NCI-H526 (cell line): Measurements from ENCODE around the gene PBX3.

Experiments used
- DNase-seq, 2 experiments: peaks; one replicate each; lab custom pipeline; 2025; lab: John Stamatoyannopoulos, UW

PBX3 gene

DNA sequence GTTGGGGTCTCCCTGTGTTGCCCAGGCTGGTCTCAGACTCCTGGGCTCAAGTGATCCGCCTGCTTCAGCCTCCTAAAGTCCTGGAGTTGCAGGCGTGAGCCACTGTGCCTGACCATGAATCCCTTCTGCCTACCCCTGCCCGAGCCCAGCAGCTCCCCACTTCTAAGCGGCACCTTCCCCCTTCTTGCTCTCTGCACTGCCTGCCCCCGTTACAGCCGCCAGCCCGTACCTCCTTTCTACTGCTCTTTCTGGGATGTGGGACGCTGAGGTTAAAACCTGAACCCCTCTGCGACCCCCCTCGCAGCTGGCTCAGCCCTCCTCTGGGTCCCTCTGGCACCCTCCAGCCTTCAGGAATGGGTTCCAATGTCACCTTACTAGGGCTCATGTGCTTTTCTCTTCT, 249.6 kb downstream of the PBX3 start:
- DNase-seq = no peak

DNA sequence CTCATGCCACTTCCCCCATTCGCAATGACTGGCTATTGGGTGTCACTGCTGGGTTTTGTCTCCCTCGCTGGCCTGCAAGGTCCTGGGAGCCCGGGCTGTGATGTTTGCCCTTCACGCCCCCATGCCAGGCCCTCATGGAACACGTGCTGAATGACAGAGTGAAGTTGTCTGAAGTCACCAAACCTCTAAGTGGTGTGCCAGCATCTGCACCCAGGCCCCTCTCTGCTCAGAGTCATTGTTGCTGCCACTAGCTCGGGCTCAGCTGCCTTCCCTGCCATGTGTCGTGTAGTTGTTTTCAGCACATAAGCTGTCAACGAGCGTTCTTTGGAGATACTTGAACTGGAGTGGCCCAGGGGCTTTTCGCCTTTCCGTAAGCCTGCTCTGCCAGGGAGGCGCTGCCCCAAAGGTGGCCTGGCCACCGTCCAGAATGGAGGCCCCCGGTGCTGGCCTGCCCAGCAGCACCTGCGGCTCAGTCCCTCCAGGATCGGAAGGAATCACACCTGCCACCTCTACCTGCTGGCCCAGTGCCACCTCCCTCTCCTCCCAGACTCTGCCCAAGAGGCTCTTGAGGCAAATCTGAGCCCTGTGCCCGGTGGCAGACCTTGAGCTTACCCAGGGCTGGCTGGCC, 250.1 kb downstream of the PBX3 start:
- DNase-seq = no peak

DNA sequence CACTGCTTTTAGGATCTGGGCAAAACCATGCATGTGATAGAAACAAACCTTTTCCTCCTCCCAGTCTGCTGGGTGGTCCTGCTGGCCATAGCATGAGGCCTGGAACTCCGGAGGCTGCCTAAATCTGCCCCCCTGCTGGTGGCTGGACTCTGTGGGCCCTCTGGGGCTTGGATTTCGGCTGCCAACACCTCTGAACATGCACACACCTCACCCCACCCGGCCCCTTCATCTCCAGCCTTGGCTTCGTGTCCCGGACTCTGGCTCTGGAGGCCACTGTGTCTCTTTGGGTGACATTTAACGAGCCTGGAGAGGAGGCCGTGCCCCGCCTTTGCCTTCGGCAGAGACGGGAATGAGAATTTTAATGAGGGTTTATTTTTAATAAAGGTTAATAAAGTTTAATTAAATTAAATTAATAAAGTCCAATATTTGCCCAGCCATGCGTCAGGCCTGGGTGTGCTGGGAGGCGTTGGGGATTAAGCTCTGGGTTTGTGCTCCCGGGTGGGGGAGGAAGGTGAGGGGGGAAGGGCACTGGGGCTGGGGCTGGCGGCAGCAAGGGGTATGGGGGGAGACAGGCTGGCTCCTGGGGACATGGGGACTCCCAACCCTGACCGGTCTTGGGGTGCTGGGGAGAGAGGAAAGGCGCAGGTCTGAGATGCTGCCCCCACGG, 251.8 kb downstream of the PBX3 start:
- DNase-seq = no peak

DNA sequence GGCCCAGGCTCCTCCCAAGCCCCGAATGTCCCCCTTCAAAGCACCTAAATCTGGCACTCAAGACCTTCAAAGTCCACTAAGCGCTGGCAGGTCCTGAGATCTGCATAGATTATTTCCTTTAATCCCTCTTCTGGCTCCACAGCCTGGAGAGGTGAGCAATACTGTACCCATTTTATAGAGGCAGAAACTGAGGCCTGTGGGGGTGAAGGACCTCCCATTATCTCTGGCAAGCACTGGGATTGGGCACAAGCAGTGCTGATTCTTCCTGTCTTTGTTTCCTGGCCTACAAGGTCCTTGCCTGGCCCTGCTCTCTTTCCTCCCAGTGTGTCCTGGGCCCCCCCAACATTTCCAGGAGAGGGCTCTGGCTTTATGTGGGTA, 252.3 kb downstream of the PBX3 start:
- no peak for DNase-seq

DNA sequence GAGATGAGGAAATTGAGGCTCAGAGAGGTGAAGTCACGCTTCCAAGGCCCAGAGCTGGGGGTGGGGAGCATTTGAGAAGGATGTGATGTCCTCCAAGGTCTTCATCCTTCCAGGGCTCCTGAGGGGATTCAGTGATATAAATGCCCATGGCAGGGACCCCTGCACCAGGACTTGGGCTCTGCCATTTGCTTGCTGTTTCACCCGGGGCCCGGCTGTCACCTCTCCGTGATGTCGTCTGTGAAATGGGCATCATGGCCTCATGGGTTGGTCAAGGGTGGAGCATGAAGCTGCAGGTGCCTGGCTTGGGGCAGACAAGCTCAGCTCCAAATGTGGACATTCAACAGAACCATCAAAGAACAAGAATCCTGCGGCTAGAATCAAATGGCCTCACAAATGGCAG, 253.1 kb downstream of the PBX3 start:
- no peak for DNase-seq

DNA sequence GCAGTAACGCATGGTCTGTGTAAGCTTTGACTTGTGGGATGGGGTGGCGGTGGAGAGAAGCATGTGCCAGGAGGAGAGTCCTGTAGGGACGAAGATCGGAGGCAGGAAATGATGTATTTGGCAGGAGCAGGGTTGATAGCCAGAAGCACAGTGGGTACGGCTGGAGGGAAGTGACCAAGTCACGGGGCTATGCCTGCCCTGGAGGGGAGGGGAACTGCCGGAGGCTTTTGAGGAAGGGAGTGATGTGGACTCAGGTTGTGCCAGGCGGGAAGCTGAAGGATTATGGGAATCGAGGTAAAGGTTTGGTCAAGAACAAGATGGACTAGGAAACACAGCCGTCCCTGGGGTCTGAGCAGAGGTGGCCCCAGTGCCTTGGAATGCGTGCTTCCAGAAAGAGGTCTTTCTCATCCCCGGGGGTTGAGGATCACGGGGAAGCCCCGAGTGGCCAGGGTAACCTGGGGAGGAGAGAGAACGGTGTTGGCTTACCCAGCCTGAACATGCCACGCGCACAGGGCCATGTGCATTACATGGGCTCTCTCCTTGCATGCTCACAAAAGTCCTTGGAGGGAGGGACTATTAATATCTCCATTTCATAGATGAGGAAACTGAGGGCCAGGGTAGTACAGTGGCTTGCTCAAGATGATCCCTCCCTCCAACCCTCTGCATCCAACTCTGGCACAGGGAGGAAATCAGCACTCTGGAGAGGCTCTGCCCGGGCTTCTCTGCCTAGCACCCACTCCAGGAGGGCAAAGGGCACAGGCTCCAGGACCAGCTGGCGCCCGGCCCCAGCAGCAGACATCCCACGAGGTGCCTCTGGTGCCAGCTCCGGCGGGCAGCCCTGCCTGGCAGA, 253.8 kb downstream of the PBX3 start:
- no peak for DNase-seq

DNA sequence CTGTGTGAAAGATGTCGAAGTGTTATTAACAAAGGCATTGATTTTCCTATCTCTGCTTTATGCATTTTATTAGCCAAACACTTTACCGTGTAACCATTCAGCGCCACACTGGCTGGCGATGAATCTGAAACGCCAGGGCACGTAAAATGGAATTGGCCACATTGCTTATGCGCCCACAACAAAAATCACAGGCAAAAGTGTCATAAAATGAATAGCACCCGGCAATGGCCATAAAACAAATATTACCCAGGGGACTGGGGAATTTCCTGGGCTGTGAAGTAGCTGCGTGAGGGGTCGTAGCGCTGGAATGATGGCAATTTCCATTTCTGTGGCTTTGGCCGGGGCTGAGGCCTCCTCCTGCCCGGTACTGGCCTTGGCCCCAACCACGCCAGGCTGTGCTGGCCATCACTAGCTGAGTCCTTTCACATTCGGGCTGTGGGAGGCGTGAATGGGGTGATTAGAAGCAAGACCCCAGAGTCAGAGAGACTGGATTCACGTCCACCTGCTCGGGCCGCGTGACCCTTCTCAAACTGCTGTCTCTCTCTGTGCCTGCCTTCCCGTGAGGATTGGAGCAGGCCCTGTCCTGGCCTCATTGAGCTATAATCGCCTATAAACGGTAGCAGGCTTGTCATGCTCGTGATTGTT, 254.5 kb downstream of the PBX3 start:
- no peak for DNase-seq

DNA sequence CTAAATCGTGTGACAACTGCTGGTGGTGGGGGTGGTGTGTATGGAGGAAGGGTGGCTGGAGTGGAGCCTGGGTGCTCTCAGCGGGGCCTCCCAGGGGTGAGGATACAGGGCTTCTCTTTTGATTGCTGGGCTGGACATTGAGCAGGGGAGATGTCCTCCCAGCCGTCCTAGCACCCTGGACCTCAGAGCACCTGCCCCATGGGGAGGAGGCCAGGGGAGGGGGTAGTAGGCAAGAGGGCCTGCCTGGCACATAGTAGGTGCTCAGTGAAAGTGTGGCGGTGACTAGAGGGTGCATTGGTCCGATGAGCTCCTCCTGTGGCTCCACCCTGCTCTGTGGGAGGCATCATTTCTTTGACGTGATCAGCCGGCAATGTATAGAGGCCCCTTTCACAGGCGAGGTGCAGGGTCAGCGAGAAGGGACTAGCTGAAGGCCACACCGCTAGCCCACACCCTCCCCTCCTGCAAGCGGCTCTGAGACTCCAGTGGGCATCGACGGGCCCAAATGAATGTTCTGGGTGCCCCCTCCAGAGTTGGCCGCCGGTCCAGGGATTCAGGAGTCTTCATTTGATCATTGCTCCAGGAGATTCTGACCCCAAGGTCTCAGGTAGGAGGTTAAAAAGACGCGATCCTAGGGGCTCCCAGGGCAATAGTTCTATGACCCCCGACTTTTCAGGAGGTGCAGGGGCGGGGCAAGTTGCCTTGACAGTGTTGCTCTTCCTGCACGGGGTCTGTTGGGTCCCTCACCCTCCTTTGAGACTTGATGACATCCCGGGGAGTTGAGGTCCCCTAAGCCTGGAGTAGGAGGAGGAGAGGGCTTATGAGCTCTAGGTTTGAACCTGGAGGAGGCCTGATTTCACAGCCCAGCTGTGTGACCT, 255.5 kb downstream of the PBX3 start:
- DNase-seq = no peak

DNA sequence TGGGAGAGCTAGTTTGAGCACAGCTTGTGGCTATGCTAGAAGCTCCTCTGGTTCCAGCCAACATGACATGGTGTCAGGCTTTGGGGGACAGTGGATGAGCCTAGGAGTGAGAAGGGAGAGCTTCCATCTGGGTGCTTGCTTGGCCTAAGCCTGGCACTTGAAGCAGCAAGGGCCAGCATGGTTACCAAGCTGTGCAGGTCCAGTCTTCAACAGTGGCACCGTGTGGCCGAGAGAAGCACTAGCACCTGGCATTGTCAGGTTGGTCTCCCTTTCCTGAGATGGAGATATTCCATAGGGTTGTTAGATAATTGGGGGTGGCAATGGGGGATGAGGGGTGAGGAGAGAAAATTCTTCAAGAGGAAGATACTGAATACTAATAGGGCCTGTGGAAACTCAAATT, 261.9 kb downstream of the PBX3 start:
- no peak for DNase-seq

DNA sequence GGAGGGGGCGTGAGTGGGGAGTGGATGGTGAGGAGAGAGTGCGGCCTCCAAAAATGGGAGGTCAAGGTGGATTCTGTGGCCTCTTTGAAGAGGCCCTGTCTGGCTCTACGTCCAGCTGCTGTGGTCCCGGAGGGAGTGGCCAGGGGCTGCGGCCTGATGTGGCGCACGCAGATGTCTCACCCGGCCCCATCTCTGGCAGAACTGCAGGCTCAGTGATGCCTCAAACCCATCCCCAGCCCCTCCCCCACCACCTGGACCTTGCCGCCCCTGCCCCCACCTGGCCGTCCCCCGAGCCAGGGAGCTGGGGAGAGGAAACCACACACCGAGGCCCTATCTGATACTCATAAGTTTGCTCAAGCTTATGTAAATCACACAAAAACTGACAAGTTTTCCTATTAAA, 267.6 kb downstream of the PBX3 start:
- DNase-seq = no peak

DNA sequence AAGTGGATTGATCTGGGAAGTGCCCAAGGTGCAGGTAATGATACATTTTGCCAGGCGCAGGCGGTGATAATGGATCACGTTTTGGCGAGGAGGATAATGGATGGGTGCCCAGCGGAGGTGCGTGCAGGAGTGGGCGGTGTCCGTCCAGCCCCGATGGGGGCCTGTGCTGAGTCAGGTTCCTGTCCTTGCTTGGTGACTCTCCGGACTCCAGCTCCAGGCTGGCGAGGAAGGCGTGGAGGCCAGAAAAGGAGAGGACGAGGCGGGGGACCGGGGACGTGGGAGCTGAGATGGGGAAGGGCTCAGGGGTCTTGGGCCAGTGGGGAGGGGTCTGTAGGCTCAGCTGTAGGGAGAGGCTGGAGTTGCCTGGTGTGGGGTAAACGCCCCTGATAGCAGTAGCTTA, 268.3 kb downstream of the PBX3 start:
- no peak for DNase-seq

DNA sequence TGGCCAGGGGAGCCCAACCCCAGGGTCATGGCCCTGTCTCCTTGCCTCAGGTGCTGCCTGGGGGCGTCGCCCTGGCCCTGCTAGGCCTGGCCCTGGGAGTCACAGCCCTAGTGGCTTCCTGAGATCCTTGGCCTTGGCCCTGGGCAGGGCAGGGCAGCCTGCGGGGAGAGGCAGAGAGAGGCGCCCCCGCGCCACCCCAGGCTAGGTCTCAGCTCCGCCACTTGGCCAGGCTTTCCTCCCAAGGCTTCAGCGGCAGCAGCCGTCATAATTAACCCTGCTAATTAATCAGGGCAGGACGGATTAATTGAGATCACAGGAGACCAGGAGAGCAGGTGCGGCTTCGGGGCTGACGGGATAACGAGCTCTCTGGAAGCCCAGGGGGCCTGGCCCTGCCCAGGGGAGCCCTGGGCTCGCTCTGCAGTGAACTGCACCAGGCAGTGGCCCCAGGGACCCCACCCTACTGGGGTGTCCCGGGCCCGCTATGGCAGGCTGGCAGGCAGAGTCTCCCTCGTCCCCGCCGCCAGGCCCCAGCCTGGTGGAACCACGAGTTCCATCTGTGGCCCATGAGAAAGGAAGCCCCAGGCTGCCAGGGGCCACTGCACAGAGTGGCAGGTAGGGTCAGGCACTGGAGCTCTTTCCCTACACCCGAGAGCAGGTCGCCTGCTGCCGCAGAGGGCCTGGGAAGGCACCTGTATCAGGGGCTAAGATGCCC, 269.6 kb downstream of the PBX3 start:
- DNase-seq = no peak
